ENCODE results near the gene FABP1.

The FABP1 gene

GRCh38 chr2:88114889-88115288, 13.0 kb downstream of the FABP1 start:
- DNase-seq (ENCODE audit: low read depth), result no peak

GRCh38 chr2:88113069-88113468, 14.8 kb downstream of the FABP1 start:
- DNase-seq (ENCODE audit: low read depth), result no peak

GRCh38 chr2:88110830-88111229, 17.0 kb downstream of the FABP1 start:
- no peak for DNase-seq (ENCODE audit: low read depth)

GRCh38 chr2:88108796-88109195, 19.1 kb downstream of the FABP1 start:
- no peak for DNase-seq (ENCODE audit: low read depth)

- DNase-seq (ENCODE audit: low read depth), result no peak
Observed at GRCh38 chr2:88100489-88100858, 27.4 kb downstream of the FABP1 start.

GRCh38 chr2:88099798-88100488, 27.9 kb downstream of the FABP1 start:
- DNase-seq (ENCODE audit: low read depth), result no peak

- DNase-seq (ENCODE audit: low read depth), result no peak
Observed at GRCh38 chr2:88098558-88098900, 29.3 kb downstream of the FABP1 start.

GRCh38 chr2:88097891-88098557, 29.8 kb downstream of the FABP1 start:
- no peak for DNase-seq (ENCODE audit: low read depth)

- no peak for DNase-seq (ENCODE audit: low read depth)
Observed at GRCh38 chr2:88097192-88097591, 30.7 kb downstream of the FABP1 start.

- no peak for DNase-seq (ENCODE audit: low read depth)
Observed at GRCh38 chr2:88096708-88097107, 31.2 kb downstream of the FABP1 start.

- no peak for DNase-seq (ENCODE audit: low read depth)
Observed at GRCh38 chr2:88095022-88095421, 32.8 kb downstream of the FABP1 start.

- DNase-seq (ENCODE audit: low read depth), result no peak
Observed at GRCh38 chr2:88092773-88093172, 35.1 kb downstream of the FABP1 start.

GRCh38 chr2:88091943-88092342, 35.9 kb downstream of the FABP1 start:
- DNase-seq (ENCODE audit: low read depth), result no peak

- peak; percentile 2 for DNase-seq (ENCODE audit: low read depth)
Observed at GRCh38 chr2:88090446-88091283, 37.2 kb downstream of the FABP1 start.

- no peak for DNase-seq (ENCODE audit: low read depth)
Observed at GRCh38 chr2:88088999-88089398, 38.9 kb downstream of the FABP1 start.

GRCh38 chr2:88087763-88088162, 40.1 kb downstream of the FABP1 start:
- no peak for DNase-seq (ENCODE audit: low read depth)

GRCh38 chr2:88087073-88087472, 40.8 kb downstream of the FABP1 start:
- no peak for DNase-seq (ENCODE audit: low read depth)

- no peak for DNase-seq (ENCODE audit: low read depth)
Observed at GRCh38 chr2:88086401-88086800, 41.5 kb downstream of the FABP1 start.

- DNase-seq (ENCODE audit: low read depth), result no peak
Observed at GRCh38 chr2:88085602-88086001, 42.3 kb downstream of the FABP1 start.

GRCh38 chr2:88085099-88085498, 42.8 kb downstream of the FABP1 start:
- no peak for DNase-seq (ENCODE audit: low read depth)

- no peak for DNase-seq (ENCODE audit: low read depth)
Observed at GRCh38 chr2:88082781-88083180, 45.1 kb downstream of the FABP1 start.

- DNase-seq (ENCODE audit: low read depth), result no peak
Observed at GRCh38 chr2:88081924-88082608, 45.8 kb downstream of the FABP1 start.

GRCh38 chr2:88080545-88080944, 47.3 kb downstream of the FABP1 start:
- no peak for DNase-seq (ENCODE audit: low read depth)

Data from stimulated activated CD8-positive, alpha-beta memory T cell treated with anti-CD3 and anti-CD28 coated beads, Interleukin-12 subunit alpha, Interleukin-12 subunit beta, amount 100 ng/mL, for 1 hour (primary cell).